RWPE2 (cell line): Measurements from ENCODE around the gene DECR2.

Experiments used
- ATAC-seq: fragments of 200-7000 bp; cut with Tn5 transposase; 3 replicates; pipeline ENCODE4 v1.9.1; 2021; ENCODE audit warnings: low read depth
- DNase-seq: peaks from one replicate; pipeline ENCODE4 v3.0.0-alpha.2; 2020; ENCODE audit warnings: low spot score
- H3K27ac ChIP-seq: fragments of 450-650 bp; 2 replicates; pipeline ENCODE4 v1.5.1; 2017; ENCODE audit warnings: mild to moderate bottlenecking; ENCODE audit not compliant: poor library complexity, severe bottlenecking
- H3K27me3 ChIP-seq: fragments of 250-450 bp; sonication (Bioruptor Pico); 2 replicates; pipeline ENCODE4 v1.5.1; 2021; ENCODE audit warnings: mild to moderate bottlenecking, moderate library complexity; ENCODE audit not compliant: insufficient read depth, poor library complexity, severe bottlenecking
- H3K36me3 ChIP-seq: fragments of 250-450 bp; sonication (Bioruptor Pico); 2 replicates; pipeline ENCODE4 v1.5.1; 2020; ENCODE audit warnings: low read depth, mild to moderate bottlenecking, moderate library complexity
- H3K4me1 ChIP-seq: fragments of 250-450 bp; sonication (Bioruptor Pico); 2 replicates; pipeline ENCODE4 v1.5.1; 2021; ENCODE audit warnings: mild to moderate bottlenecking, moderate library complexity; ENCODE audit not compliant: insufficient read depth, poor library complexity, severe bottlenecking
- H3K4me3 ChIP-seq: fragments of 250-450 bp; sonication (Bioruptor Pico); 2 replicates; pipeline ENCODE4 v1.5.1; 2021; ENCODE audit warnings: mild to moderate bottlenecking, moderate library complexity; ENCODE audit not compliant: severe bottlenecking
- H3K9me3 ChIP-seq: fragments of 250-450 bp; sonication (Bioruptor Pico); 2 replicates; pipeline ENCODE4 v1.5.1; 2021; ENCODE audit warnings: mild to moderate bottlenecking, moderate library complexity; ENCODE audit not compliant: severe bottlenecking
- TF ChIP-seq, protein P1 (sequence below): fragments of 450-650 bp; IDR thresholded peaks from one replicate; pipeline ENCODE4 v1.5.1; 2017; ENCODE audit warnings: mild to moderate bottlenecking, moderate library complexity; ENCODE audit not compliant: poor library complexity, severe bottlenecking

Gene DECR2, protein sequence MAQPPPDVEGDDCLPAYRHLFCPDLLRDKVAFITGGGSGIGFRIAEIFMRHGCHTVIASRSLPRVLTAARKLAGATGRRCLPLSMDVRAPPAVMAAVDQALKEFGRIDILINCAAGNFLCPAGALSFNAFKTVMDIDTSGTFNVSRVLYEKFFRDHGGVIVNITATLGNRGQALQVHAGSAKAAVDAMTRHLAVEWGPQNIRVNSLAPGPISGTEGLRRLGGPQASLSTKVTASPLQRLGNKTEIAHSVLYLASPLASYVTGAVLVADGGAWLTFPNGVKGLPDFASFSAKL

DNA sequence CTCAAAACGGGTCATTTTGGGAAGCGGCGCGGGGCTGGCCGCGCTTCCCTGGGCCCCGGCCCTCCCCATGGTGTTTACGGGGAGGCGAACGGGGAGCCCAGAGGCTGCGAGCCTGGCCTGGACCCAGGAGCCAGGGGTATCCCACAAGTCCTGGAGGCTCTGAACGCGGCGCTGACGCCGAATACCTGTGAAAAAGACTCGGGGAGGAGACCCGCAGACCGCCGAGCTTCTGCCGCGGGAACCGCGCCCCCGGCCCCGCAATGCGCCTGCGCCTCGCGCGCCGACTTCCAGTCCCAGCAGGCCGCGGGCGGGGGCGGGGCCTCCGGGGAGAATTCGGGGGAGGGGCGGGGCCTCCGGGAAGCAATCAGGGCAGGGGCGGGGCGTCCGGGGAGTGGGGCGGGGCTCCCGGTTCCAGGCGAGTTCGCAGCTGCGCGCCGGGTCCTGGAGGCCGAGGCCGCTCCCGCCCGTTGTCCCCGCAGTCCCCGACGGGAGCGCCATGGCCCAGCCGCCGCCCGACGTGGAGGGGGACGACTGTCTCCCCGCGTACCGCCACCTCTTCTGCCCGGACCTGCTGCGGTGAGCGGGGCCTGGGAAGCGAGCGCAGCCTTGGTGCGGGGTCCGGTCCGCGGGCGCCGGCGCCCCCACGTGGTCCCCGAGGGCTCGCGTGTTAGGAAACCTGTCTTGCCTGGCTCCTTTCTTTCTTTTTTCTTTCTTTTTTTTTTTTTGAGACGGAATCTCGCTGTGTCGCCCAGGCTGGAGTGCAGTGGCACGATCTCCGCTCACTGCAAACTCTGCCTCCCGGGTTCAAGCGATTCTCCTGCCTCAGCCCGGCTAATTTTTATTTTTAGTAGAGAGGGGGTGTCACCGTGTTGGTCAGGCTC is at the start of gene DECR2:
TSS of gene DECR2 (plus strand) at position 418 of the 881 bp plus-strand sequence. CDS start at position 497, 79 bp downstream.
- H3K27me3 ChIP-seq, result no peaks in the 10 kb centered on the region
- H3K36me3 ChIP-seq, result peaks cover 6% of the 10 kb centered on the region; the same call in 1 of the 2 replicates
- ATAC-seq (peak; percentile 70), DNase-seq (peak; percentile 92)
- H3K4me3 ChIP-seq, result peak within 1 kb of the TSS; percentile 90
- no peaks in the 10 kb centered on the region for H3K9me3 ChIP-seq
- TF ChIP-seq, protein P1, sequence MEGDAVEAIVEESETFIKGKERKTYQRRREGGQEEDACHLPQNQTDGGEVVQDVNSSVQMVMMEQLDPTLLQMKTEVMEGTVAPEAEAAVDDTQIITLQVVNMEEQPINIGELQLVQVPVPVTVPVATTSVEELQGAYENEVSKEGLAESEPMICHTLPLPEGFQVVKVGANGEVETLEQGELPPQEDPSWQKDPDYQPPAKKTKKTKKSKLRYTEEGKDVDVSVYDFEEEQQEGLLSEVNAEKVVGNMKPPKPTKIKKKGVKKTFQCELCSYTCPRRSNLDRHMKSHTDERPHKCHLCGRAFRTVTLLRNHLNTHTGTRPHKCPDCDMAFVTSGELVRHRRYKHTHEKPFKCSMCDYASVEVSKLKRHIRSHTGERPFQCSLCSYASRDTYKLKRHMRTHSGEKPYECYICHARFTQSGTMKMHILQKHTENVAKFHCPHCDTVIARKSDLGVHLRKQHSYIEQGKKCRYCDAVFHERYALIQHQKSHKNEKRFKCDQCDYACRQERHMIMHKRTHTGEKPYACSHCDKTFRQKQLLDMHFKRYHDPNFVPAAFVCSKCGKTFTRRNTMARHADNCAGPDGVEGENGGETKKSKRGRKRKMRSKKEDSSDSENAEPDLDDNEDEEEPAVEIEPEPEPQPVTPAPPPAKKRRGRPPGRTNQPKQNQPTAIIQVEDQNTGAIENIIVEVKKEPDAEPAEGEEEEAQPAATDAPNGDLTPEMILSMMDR, result peak; percentile 74
- H3K27ac ChIP-seq, result peak within 1 kb of the TSS; percentile 66
- peaks cover 3% of the 10 kb centered on the region for H3K4me1 ChIP-seq

DNA sequence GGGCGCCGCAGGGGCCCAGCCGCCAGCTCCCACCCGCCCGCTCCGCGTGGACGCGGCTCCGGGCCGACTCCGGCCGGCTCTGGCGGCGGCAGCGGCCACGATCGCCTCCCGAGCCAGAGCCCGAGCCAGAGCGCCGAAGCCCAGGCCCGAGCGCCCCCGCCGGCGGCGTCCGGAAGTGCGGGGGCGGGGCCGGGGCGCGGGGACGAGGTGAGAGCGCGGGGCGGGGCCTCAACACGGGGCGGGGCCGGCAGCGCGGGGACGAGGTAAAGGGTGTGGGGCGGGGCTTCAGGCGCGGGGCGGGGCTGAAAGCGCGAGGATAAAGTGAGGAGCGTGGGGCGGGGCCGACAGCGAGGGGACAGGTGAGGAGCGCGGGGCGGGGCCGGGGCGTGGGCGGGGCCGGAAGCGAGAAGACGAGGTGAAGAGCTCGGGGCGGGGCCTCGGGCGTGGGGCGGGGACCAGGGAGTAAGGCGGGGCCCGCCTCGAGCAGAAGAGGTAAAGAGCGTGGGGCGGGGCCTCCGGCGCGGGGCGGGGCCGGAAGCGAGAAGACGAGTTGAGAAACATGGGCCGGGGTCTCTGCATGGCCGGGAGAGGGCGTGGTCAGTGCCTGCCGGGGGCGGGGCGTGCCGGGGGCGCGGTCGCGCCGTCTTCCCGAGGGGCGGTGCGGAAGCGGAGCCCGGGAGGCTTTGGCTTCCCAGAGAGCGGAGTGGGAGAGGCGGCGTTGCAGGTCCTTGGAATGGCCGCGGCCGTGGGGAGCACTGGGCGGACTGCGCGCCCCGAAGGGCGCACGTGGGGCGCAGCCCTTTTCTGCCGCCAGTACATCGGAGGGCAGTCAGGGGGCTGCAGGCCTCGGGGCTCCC is 48.9 kb upstream of the DECR2 start, which contains the start of gene AXIN1:
TSS of gene AXIN1 (minus strand) at position 177 of the 857 bp plus-strand sequence. CDS start 5,698 bp downstream, outside the sequence.
- peaks cover 19% of the 10 kb centered on the region for H3K4me1 ChIP-seq
- TF ChIP-seq, protein P1, result peak; percentile 67
- peaks cover 15% of the 10 kb centered on the region for H3K36me3 ChIP-seq
- H3K9me3 ChIP-seq, result no peaks in the 10 kb centered on the region
- H3K27me3 ChIP-seq, result no peaks in the 10 kb centered on the region
- DNase-seq (peak; percentile 100), ATAC-seq (peak; percentile 71)
- H3K27ac ChIP-seq, result peak within 1 kb of the TSS; percentile 79
- peak within 1 kb of the TSS; percentile 72 for H3K4me3 ChIP-seq

DNA sequence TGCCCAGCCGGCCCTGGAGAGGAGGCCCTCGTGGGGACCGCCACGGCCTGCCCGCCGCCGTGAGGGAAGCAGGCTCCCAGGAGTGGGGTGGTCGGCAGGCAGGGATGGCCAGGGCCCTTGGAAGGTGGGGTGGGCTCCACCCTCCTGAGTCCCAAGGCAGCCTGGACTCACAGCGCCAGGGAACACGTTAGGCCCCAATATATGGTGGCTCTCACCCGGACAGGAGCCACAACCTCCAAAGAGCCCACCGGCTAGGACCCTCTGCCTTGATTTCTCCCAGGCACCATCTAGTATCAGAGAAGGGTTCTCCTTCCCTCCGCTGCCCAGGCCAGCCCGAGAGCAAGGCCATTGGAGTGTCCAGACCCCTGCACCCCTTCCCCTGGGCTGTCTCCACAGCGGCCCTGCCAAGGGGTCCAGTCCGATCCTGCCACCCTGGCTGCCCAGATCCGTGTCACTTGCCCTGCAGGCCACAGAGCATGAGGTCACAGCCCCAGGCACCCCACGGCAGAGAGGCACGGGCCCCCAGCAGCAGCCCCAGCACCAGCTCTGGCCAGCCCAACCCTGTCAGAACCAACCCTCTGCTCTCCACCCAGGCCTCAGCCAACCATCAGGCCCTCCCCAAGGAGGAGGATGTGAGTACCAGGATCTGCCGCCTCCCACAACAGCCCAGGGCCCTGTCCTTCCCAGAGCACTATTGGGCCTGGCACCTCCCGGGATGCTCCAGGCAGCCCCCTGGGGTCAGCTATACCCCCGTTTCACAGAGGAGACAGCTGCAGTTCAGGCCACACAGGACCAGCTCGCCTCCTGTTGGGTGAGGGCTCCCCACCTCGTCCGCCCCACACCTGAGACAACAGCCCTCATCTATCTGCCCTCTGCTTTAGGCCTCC is 48.0 kb upstream of the DECR2 start:
- Histone ChIP-seq H3K4me3 (peak overlapping the region; percentile 33), H3K36me3 (peaks cover 15% of the 10 kb centered on the region), H3K9me3 (no peaks in the 10 kb centered on the region), H3K4me1 (peaks cover 19% of the 10 kb centered on the region), H3K27me3 (no peaks in the 10 kb centered on the region), H3K27ac (peak overlapping the region; percentile 79)
- TF ChIP-seq, protein P1, result no peak
- ATAC-seq (peak; percentile 34), DNase-seq (peak; percentile 68)

DNA sequence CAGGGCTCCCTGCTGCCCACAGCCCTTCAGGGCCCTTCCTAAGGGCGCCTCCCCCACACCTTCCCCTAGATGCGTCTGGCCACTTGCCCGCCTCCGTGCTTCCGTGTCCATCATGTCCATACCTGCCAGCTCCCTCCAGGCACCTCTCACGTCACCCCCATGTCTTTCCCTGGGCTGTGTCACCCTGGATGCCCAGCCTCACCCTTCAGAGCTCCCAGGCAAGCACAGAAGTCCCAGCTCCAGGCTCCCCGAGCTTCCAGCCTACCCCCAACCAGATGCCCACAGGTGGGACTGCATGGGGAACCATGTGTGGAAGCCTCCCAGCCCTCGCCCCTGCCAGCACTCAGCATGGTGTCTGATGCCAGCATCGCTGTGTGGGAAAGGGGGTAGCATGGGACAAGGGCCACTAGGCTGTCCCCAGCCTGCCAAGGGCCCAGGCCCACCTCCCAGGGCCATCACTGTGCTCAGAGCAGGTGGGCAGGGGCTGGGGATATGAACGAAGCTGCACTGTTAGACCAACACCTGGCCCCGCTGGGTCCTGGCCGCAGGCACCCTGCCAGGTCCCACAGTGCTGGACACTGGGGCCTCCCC is 47.3 kb upstream of the DECR2 start:
- no peaks in the 10 kb centered on the region for H3K27me3 ChIP-seq
- peak; percentile 93 for DNase-seq
- no peaks in the 10 kb centered on the region for H3K9me3 ChIP-seq
- H3K27ac ChIP-seq, result peak overlapping the region; percentile 79
- no peak overlapping the region for H3K4me3 ChIP-seq
- TF ChIP-seq, protein P1, result no peak
- H3K4me1 ChIP-seq, result peaks cover 19% of the 10 kb centered on the region
- ATAC-seq, result peak; percentile 64
- H3K36me3 ChIP-seq, result peaks cover 15% of the 10 kb centered on the region
